ENCODE data around the gene ACAP1.

The ACAP1 gene

DNA sequence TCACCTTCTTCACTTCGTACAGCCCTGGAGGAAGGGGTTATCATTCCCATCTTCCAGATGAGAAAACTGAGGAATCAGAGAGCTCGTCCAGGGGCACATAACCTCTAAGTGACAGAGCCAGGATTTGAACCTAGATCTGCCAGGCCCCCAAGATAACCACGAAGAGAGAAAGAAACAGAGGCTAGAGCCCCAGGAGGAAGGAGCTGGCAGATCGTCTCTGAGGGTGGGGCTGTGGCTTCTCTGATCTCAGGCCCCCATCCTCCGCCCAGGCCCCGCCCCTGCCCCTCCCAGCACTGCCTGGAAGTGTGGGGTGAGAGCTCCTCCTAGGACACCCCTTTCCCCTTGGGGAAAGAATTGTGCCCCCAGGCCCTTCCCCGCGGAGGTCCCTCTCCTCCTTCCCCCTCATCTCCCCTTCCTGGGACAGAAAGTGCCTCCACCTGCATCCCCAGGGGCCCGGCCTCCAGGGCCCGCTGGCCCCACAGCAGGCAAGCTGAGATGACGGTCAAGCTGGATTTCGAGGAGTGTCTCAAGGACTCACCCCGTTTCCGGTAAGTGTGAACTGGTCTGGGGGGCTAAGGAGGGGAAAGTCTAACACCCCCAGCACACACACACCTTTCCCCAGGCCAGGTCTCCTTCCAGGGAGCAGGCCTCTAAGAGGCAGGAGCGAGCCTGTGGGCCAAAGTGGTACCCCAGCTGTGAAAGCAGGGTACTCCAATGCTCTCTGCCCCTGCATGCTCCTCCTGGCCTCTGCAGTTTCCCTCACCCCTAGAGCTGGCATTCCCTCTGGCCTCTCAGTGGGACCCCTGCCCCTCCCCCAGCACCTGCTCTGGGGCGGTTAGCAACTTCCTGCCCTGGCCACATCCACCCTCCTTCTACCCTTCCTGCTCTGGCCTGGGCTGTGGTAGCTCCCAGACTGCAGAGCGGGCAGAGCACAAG lies at the start of gene ACAP1:
Gene ACAP1, plus strand, starts transcription at position 290 of the 936 bp plus-strand sequence. Its CDS starts 206 bp downstream, at position 496.
- no peak for TF ChIP-seq GATA3 (IDR thresholded peaks at IDR 0.05; ENCODE audit: low read depth, low read length)
- TF ChIP-seq GATA2 (IDR thresholded peaks at IDR 0.05; ENCODE audit: low read depth, low read length): no peak

GRCh38 chr17:7289256-7290032 lies 46.9 kb upstream of the ACAP1 start:
- TF ChIP-seq GATA3 (IDR thresholded peaks at IDR 0.05; ENCODE audit: low read depth, low read length): no peak
- TF ChIP-seq GATA2 (IDR thresholded peaks at IDR 0.05; ENCODE audit: low read depth, low read length): no peak

DNA sequence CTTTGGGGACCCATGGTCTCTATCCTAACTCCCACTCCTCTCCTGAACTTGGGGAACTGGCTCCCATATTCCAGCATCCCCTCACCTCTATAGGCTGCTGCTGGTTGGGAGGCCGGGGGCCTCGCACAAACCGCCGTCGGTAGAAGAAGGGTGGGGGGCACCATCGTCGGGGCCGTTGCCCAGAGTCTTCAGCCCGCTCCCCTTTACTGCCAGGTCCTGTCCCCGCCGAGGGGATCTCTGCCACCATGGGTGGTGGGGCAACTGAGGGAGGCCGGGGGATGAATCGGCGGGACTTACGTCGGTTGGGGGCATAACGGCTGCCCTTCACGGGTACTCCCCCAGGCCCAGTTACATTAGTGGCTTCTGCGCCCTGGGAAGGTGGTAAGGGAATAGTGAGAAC lies 46.2 kb upstream of the ACAP1 start:
- TF ChIP-seq GATA2 (IDR thresholded peaks at IDR 0.05; ENCODE audit: low read depth, low read length) (no peak), GATA3 (IDR thresholded peaks at IDR 0.05; ENCODE audit: low read depth, low read length) (no peak)

- TF ChIP-seq GATA3 (IDR thresholded peaks at IDR 0.05; ENCODE audit: low read depth, low read length) (no peak), GATA2 (IDR thresholded peaks at IDR 0.05; ENCODE audit: low read depth, low read length) (no peak)
These were observed 45.6 kb upstream of the ACAP1 start for GRCh38 chr17:7290685-7291084.

DNA sequence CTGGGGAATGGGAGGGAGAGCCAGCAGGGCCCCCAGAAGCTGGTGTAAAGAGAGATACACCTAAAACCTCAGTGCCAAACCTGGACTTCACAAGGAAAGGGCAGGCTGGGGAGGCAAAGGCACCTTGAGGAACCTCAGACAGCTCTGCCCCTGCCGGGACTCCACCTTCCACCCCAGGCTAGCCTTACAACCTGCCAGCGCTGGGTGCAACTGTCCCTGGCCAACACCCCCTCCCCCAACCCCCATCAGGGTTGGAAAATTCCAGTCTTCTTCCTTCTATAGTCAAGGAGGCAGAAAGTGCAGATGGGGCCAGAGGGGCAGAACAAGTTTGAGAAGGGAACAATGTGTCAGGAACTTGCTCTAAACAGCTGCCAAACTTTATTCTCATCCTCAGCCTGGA lies 44.1 kb upstream of the ACAP1 start:
- no peak for TF ChIP-seq GATA2 (IDR thresholded peaks at IDR 0.05; ENCODE audit: low read depth, low read length)
- no peak for TF ChIP-seq GATA3 (IDR thresholded peaks at IDR 0.05; ENCODE audit: low read depth, low read length)

GRCh38 chr17:7292729-7293128 lies 43.6 kb upstream of the ACAP1 start:
- TF ChIP-seq GATA3 (IDR thresholded peaks at IDR 0.05; ENCODE audit: low read depth, low read length) (no peak), GATA2 (IDR thresholded peaks at IDR 0.05; ENCODE audit: low read depth, low read length) (no peak)

- TF ChIP-seq GATA3 (IDR thresholded peaks at IDR 0.05; ENCODE audit: low read depth, low read length): no peak
- TF ChIP-seq GATA2 (IDR thresholded peaks at IDR 0.05; ENCODE audit: low read depth, low read length): no peak
These were observed 43.2 kb upstream of the ACAP1 start for GRCh38 chr17:7293159-7293558.

DNA sequence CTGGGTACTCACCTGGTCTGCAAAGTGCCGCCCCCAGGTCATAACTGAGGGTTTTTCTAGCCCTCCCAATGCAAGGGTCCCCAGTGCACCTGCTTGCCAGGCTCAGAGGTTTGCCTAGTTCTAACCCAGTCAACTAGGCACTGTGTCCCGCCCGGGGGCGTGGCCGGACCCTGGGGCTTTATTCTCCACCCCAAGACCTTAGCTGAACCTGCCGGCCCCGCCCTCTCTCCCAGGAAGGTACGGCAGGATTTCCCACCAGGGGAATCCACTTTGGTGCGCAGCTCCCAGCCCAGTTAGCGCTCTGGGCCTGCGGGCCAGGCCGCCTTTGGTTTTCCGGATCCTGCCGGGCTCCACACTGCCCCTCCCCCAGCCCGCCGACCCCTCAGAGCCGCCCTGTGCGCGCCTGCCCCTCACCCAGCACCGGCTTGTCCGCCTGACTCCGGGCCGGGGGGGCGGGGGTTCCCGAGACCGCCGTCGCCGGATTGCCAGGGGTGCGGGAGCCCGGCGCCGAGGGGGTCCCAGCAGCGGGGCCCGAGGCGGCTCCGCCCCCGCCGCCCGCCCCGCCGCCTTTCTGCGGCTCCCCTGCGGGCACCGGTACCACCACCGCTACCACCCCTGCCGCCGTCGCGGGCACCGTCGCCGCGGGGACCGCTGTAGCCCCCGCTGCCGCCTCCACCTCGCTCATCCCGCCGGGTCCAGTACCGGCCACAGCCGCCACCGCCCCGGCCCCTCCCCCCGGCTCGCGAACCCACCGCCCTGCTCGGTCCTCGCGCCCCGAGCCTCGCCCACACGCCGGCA lies 42.3 kb upstream of the ACAP1 start:
- TF ChIP-seq GATA2 (IDR thresholded peaks at IDR 0.05; ENCODE audit: low read depth, low read length) (no peak), GATA3 (IDR thresholded peaks at IDR 0.05; ENCODE audit: low read depth, low read length) (no peak)

GRCh38 chr17:7294614-7295153 lies 41.6 kb upstream of the ACAP1 start, which contains the start of gene YBX2:
YBX2 (minus strand) TSS chr17:7294639; CDS start chr17:7294500, 139 bp downstream.
- no peak for TF ChIP-seq GATA2 (IDR thresholded peaks at IDR 0.05; ENCODE audit: low read depth, low read length)
- TF ChIP-seq GATA3 (IDR thresholded peaks at IDR 0.05; ENCODE audit: low read depth, low read length): no peak

DNA sequence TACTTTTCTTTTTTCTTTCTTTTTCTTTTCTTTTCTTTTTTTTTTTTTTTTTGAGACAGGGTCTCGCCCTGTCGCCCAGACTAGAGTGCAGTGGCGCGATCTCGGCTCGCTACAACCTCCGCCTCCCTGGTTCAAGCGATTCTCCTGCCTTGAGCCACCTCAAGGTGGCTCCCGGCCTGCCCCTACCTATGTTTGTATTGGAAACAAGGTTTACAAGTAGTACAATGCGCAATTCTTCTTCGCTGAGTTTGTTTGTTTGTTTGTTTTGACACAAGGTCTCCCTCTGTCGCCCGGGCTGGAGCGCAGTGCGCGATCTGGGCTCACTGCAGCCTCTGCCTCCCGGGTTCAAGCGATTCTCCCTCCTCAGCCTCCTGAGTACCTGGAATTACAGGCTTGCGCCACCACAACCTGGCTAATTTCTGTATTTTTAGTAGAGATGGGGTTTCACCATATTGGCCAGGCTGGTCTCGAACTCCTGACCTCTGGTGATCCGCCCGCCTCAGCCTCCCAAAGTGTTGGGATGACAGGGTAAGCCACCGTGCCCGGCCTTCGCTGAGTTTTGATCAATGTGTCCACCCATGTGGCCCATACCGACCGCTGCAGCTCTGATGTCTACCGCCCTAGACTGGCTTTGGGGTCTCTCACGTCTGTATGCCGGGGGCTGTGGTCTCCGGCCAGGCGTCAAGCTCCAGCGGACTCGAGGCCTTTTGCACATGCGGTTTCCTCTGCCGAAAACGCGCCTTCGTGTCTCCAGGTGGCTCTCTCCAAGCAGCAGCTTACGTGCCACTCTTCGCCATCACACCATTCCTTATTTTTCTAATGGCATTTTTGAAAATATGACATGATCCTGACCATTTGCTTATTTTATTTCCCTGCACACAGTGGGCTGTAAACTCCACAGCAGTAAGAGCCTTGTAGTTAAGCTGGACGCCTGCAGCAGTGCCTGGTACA lies 40.8 kb upstream of the ACAP1 start:
- TF ChIP-seq GATA2 (IDR thresholded peaks at IDR 0.05; ENCODE audit: low read depth, low read length) (no peak), GATA3 (IDR thresholded peaks at IDR 0.05; ENCODE audit: low read depth, low read length) (no peak)

GRCh38 chr17:7296189-7296861 lies 40.0 kb upstream of the ACAP1 start:
- TF ChIP-seq GATA3 (IDR thresholded peaks at IDR 0.05; ENCODE audit: low read depth, low read length) (no peak), GATA2 (IDR thresholded peaks at IDR 0.05; ENCODE audit: low read depth, low read length) (no peak)

- TF ChIP-seq GATA2 (IDR thresholded peaks at IDR 0.05; ENCODE audit: low read depth, low read length) (no peak), GATA3 (IDR thresholded peaks at IDR 0.05; ENCODE audit: low read depth, low read length) (no peak)
These were observed 32.1 kb upstream of the ACAP1 start for GRCh38 chr17:7304179-7304578.

All from SH-SY5Y (cell line).